OCI-LY7 (cell line): ENCODE results near the gene LMO2. TPM values are rescaled to one million over a fixed set of nuclear protein-coding genes. Genes with fewer than 3 reads are reported as not detected.

ENCODE experiments used
- BruUV-seq: library from RNA; stranded (reverse); fragments of 400-500 nt; replicated peaks from 2 replicates; lab custom pipeline; 2021; lab: Mats Ljungman, UMichigan
- CTCF ChIA-PET: fragments of 300-600 bp; sonication (Branson Sonifier 250); formaldehyde crosslinking; loops from one replicate; lab custom pipeline; 2022; ENCODE audit warnings: antibody characterized with exemption; ENCODE audit not compliant: unreplicated experiment; lab: Charles Lee
- POLR2A ChIA-PET: fragments of 300-600 bp; sonication (Branson Sonifier 250); formaldehyde crosslinking; loops from one replicate; lab custom pipeline; 2022; ENCODE audit warnings: antibody characterized with exemption; lab: Charles Lee
- DNase-seq: peaks from one replicate; pipeline ENCODE4 v3.0.0-alpha.2; 2015; ENCODE audit warnings: low spot score
- H2AFZ ChIP-seq: fragments of 200-600 bp; sonication (generic), shearing (Covaris generic); 2 replicates; pipeline ENCODE4 v1.6.1; 2014; ENCODE audit warnings: mild to moderate bottlenecking, antibody characterized with exemption, low read length, moderate library complexity
- H3K27ac ChIP-seq: fragments of 200-600 bp; sonication (generic); 2 replicates; pipeline ENCODE4 v1.5.1; 2014; ENCODE audit warnings: mixed run types, low read depth, mild to moderate bottlenecking, moderate library complexity, low read length, inconsistent platforms; ENCODE audit not compliant: poor library complexity, severe bottlenecking
- H3K36me3 ChIP-seq: fragments of 200-600 bp; sonication (generic); 2 replicates; pipeline ENCODE4 v1.6.1; 2014; ENCODE audit warnings: mild to moderate bottlenecking, antibody characterized with exemption, low read length, moderate library complexity, mixed read lengths; ENCODE audit not compliant: insufficient read depth
- H3K4me1 ChIP-seq: fragments of 200-600 bp; sonication (generic); 2 replicates; pipeline ENCODE4 v1.5.1; 2014; ENCODE audit warnings: mild to moderate bottlenecking, low read length; ENCODE audit not compliant: insufficient read depth, poor library complexity, severe bottlenecking
- H3K4me2 ChIP-seq: fragments of 200-600 bp; sonication (generic); 2 replicates; pipeline ENCODE4 v1.6.1; 2014; ENCODE audit warnings: mild to moderate bottlenecking, low read length
- H3K4me3 ChIP-seq: fragments of 200-600 bp; sonication (generic); 2 replicates; pipeline ENCODE4 v1.5.1; 2014; ENCODE audit warnings: mild to moderate bottlenecking, low read depth, low read length; ENCODE audit not compliant: poor library complexity, severe bottlenecking
- H3K79me2 ChIP-seq: fragments of 200-600 bp; sonication (generic); 2 replicates; pipeline ENCODE4 v1.6.1; 2016; ENCODE audit warnings: low read depth, mild to moderate bottlenecking, low read length, moderate library complexity, mixed read lengths; ENCODE audit not compliant: insufficient read depth
- H3K9me2 ChIP-seq: fragments of 200-600 bp; sonication (generic); 2 replicates; pipeline ENCODE4 v1.6.1; 2016; ENCODE audit warnings: mild to moderate bottlenecking, low read length, mixed read lengths; ENCODE audit not compliant: insufficient read depth
- H3K9me3 ChIP-seq: fragments of 200-600 bp; sonication (generic); 2 replicates; pipeline ENCODE4 v1.6.1; 2014; ENCODE audit warnings: mild to moderate bottlenecking, mixed run types, low read length, mixed read lengths
- H4K20me1 ChIP-seq: fragments of 200-600 bp; sonication (generic); 2 replicates; pipeline ENCODE4 v1.6.1; 2014; ENCODE audit warnings: mild to moderate bottlenecking, antibody characterized with exemption, low read length, moderate library complexity, mixed read lengths; ENCODE audit not compliant: insufficient read depth
- EZH2phosphoT487 ChIP-seq: fragments of 200-600 bp; sonication (generic); IDR thresholded peaks from 2 replicates; pipeline ENCODE4 v1.6.1; 2018; ENCODE audit warnings: low read depth, borderline replicate concordance, mild to moderate bottlenecking, mixed run types, antibody characterized with exemption, low read length, moderate library complexity, mixed read lengths
- intact Hi-C: fragments of 100-400 bp; cut with micrococcal nuclease; formaldehyde crosslinking; loops from one replicate; pipeline ENCODE4 v1.10.0; 2022; ENCODE audit not compliant: unreplicated experiment
- total RNA-seq, 2 experiments: library from RNA; depleted of rRNA in 1 of 2; stranded (reverse); fragments of >200 nt in 1 of 2; shearing (Covaris generic) in 1 of 2; gene quantifications; 2 replicates each; pipeline ENCODE4 v1.2.3, GENCODE V29; 2014 to 2022
- TF ChIP-seq, protein P1 (sequence below): fragments of 200-600 bp; sonication (generic); conservative IDR thresholded peaks from 2 replicates; pipeline ENCODE4 v1.5.1; 2014; ENCODE audit warnings: mild to moderate bottlenecking, antibody characterized with exemption, low read length, moderate library complexity, mixed read lengths

Gene LMO2
- total RNA-seq, 2 experiments from 2014 or later = 0.89 TPM; not detected in 1

DNA sequence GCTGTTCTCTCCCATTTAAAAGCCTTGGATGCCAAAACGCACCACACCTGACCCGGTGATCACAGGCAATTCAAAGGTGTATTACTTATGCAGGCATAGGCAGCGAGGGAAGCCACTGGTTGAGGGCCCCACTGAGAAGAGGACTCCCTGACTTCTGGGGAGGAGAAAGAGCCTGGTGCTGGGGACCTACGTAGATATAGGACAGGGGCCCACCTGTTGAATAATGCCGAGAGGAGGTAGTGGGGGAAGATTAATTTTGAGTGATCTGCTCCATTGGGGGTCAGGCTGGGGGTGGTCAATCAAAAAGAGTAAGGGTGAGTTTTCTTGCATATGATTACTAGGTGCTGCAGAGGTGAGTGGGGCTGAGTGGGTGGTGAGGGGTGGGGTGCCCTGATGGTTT, 7.8 kb downstream of the LMO2 start:
- ChIA-PET CTCF (no interaction called here), POLR2A (no interaction called here)

DNA sequence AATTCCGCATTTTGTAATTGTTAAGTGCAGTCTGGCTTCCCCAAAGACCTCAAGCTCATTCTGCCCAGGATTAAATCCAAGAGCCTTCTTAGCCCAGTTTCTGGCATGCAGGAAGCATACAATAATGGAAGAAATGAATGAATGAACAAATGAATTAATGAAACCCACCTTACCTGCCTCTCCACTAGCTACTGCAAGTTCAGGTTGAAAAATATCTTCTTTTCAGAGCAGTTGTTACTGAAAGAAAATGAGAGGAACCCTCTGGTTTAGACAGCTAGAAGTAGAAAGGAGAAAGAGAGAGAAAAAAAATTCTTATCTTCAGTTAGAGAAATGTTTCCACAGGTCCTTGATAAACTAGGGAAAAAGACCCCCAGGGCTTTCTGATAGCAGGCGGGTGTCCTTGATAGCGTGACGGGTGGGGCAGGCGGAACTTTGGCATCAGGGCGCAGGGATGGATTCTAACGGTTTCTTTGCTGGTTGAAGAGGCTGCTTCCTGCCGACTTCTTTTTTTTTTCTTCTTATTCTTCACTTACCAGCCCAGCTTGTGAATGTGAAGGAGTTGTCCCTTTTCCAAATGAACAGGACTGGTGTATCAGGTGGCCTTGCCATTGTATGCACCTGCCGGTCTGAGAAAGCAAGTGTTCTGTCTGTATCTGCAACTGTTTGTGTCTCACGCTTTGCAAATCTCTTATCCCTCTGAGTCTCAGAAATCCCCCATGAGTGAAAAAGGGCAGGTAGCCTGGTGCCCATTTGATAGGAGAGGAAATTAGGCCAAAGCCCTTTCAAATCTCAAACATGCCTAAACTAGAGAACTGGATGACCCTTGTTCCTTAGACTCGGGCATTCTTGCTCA, 10.0 kb downstream of the LMO2 start:
- no peak for DNase-seq
- ChIA-PET CTCF (no interaction called here), POLR2A (interaction anchor here (0.6 to 1.2 kb wide), 5 partner anchors 12 to 402 kb away, joined by 3 to 6 read pairs (median 3); no protein-coding TSS in a partner anchor)
- Histone ChIP-seq H3K4me1 (no peaks in the 10 kb centered on the region), H3K27ac (no peak overlapping the region), H4K20me1 (no peaks in the 10 kb centered on the region), H2AFZ (no peak overlapping the region), H3K79me2 (no peaks in the 10 kb centered on the region), H3K4me2 (no peak overlapping the region), H3K9me3 (no peaks in the 10 kb centered on the region), H3K9me2 (no peaks in the 10 kb centered on the region), H3K36me3 (no peaks in the 10 kb centered on the region), H3K4me3 (no peak overlapping the region)
- TF ChIP-seq EZH2phosphoT487 = no peak
- TF ChIP-seq, protein P1, sequence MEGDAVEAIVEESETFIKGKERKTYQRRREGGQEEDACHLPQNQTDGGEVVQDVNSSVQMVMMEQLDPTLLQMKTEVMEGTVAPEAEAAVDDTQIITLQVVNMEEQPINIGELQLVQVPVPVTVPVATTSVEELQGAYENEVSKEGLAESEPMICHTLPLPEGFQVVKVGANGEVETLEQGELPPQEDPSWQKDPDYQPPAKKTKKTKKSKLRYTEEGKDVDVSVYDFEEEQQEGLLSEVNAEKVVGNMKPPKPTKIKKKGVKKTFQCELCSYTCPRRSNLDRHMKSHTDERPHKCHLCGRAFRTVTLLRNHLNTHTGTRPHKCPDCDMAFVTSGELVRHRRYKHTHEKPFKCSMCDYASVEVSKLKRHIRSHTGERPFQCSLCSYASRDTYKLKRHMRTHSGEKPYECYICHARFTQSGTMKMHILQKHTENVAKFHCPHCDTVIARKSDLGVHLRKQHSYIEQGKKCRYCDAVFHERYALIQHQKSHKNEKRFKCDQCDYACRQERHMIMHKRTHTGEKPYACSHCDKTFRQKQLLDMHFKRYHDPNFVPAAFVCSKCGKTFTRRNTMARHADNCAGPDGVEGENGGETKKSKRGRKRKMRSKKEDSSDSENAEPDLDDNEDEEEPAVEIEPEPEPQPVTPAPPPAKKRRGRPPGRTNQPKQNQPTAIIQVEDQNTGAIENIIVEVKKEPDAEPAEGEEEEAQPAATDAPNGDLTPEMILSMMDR = no peak
- BruUV-seq = no TSS peak
- intact Hi-C loops = no loop called here

More for the DNA sequence above, 7.8 kb downstream of the LMO2 start:
- no peaks in the 10 kb centered on the region for H3K4me1 ChIP-seq
- no peaks in the 10 kb centered on the region for H3K9me3 ChIP-seq
- no peak overlapping the region for H3K27ac ChIP-seq
- DNase-seq = no peak
- no peak overlapping the region for H3K4me3 ChIP-seq
- no peaks in the 10 kb centered on the region for H4K20me1 ChIP-seq
- H3K4me2 ChIP-seq = no peak overlapping the region
- H3K79me2 ChIP-seq = no peaks in the 10 kb centered on the region
- intact Hi-C loops = no loop called here
- no TSS peak for BruUV-seq
- no peak for TF ChIP-seq EZH2phosphoT487
- TF ChIP-seq, protein P1 = no peak
- no peaks in the 10 kb centered on the region for H3K36me3 ChIP-seq
- H2AFZ ChIP-seq = no peak overlapping the region
- no peaks in the 10 kb centered on the region for H3K9me2 ChIP-seq

DNA sequence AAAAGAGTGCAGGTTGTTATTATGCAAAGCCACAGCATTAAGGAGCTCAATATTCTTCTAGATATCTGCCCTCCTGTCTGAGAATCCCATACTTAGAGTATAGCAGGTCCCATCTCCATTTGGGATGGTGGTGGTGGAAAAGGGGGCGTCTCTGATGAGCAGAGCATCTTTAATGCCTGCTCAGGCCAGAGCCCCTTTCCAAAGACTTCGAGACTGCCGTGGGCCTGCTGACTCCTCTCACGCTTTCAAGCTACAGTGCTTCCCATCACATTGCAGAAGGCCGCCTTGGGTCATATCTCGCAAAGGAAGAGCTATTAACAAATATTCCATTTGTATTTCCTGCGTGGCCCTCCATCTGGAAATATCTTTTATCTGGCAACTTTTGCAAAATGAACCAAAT, 10.9 kb downstream of the LMO2 start:
- Histone ChIP-seq H3K4me1 (no peaks in the 10 kb centered on the region), H3K27ac (no peak overlapping the region), H3K79me2 (no peaks in the 10 kb centered on the region), H3K4me2 (no peak overlapping the region), H3K9me3 (no peaks in the 10 kb centered on the region), H3K4me3 (no peak overlapping the region), H2AFZ (no peak overlapping the region), H3K9me2 (no peaks in the 10 kb centered on the region), H4K20me1 (no peaks in the 10 kb centered on the region), H3K36me3 (no peaks in the 10 kb centered on the region)
- DNase-seq = no peak
- TF ChIP-seq, protein P1 = no peak
- no peak for TF ChIP-seq EZH2phosphoT487
- ChIA-PET CTCF (no interaction called here), POLR2A (interaction anchor here (0.6 to 1.2 kb wide), 5 partner anchors 9 to 401 kb away, joined by 3 to 6 read pairs (median 3); no protein-coding TSS in a partner anchor)
- BruUV-seq = no TSS peak
- intact Hi-C loops = no loop called here
